Measurements from ENCODE around the gene CTSE. TPM values are rescaled to one million over a fixed set of nuclear protein-coding genes. Genes with fewer than 3 reads are reported as not detected.
"Not testable (repeated sequence)": the region's sequence is repeated elsewhere in the genome, so short reads cannot be mapped to it uniquely, and the experiment has no call there.

Gene CTSE
- total RNA-seq (2014; rRNA removed; shearing (Covaris generic)), result 0.19 TPM in 1 of 2 replicates, not detected in the other
- polyA plus RNA-seq (2015; cell fraction: cytosol; rRNA removed), result 0.18 and 0.32 TPM in 2 replicates
- polyA plus RNA-seq (2015; cell fraction: nucleus; rRNA removed), result not detected in 2 replicates

DNA sequence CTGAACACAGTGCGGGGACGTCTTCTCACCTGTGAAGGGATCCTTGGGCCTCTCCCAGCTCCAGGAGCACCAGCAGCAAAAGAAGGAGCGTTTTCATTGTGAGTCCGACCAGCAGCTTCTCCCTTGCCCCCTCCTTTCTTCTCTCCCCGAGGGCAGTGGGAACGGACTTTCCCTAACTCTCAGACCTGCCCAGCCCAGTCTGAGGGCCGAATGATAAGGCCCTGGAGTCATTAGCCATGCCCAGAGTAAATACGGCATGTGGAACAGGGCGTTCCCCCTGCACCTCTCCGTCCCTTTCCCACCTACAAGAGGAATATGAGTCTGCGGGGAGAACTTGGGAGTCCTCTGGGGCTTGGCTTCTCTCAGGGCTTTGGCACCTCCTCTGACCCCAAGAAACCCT is at the start of gene CTSE:
Gene CTSE (minus strand): TSS at position 201 of the 400 bp plus-strand sequence. CDS start 104 bp downstream, at position 97.
- in situ Hi-C loops (cut with HindIII; ENCODE audit: low pct_unique_long_range_greater_than_20kb, low sequenced_read_pairs), result no loop called here
- DNase-seq (ENCODE audit: low read depth, low spot score), result no peak

DNA sequence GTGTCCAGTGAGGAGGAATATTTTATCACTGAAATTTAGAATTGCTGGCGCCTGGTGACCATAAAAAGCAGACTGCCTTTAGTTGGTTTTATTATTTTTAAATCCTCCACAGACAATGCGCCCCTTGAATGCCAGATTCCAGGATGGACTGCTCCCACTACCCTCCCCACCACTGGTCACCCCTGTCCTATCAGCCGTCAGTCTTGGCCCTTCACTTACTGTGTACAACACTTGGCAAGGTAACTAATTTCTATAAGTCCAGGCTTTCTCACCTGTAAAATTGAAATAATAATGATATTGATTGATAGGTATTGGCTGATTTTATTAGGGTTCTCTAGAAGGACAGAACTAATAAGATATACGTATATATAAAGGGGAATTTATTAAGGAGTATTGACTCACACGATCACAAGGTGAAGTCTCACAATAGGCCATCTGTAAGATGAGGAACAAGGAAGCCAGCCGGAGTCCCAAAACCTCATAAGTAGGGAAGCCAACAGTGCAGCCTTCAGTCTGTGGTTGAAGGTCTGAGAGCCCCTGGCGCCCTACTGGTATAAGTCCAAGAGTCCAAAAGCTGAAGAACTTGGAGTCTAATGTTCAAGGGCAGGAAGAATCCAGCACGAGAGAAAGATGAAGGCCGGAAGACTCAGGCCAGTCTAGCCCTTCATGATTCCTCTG is 47.1 kb upstream of the CTSE start:
- in situ Hi-C loops (cut with HindIII; ENCODE audit: low pct_unique_long_range_greater_than_20kb, low sequenced_read_pairs), result no loop called here

DNA sequence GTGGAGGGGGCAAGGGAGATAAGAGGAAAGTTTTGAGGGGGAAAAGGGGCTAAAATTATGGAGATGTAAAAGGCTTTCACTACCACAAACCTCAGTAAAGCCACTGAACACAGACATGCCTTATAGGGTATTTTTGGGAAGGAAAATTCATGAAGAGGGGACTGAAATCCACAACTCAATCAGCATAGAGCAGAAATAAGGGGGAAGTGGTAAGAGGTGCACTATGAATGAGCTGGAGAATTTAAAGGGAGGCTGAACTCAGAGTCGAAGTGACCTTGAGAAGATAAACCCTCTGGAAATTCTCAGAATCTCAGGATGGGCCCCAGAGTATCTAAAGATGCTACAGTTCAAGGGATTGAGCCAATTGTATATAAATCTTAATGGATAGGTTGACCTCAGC is 44.6 kb upstream of the CTSE start:
- in situ Hi-C loops (cut with HindIII; ENCODE audit: low pct_unique_long_range_greater_than_20kb, low sequenced_read_pairs), result no loop called here
- no peak for DNase-seq (ENCODE audit: low read depth, low spot score)

More for the DNA sequence above, 47.1 kb upstream of the CTSE start:
- DNase-seq (ENCODE audit: low read depth, low spot score), result peak; percentile 48

DNA sequence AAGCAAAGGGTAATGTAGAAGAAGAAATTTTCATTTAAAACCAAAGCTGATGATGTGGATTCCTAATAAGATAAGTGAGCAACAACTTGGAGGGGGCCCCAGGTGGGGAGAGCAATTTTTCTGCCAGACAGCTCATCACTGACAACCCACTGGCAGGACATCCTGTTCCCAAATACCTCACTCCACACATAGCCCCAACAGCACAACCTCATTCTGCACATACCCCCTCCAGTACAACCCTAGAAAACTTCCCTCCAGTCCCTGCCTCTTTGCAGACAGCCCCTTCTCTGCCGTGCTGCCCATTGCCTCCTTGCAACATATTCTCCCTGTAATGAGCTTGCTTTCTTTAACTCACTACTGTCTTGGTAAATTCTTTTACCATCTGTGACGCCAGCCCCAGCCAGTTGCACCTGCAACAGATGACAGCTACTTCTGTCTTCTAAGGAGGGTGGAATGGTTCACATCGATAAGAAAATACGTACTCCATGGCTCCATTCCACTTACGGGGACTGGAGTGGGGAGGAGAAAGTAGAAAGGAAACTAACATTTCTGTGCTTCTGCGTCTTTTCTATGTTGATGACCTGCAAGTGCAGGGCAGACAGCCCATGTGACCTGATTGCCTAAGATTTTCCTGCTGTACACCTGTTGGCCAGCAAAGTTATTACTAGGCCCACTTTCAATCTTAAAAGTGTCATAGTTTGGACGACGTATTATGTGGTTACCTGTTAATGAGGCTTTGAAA is 44.0 kb upstream of the CTSE start:
- no peak for DNase-seq (ENCODE audit: low read depth, low spot score)
- in situ Hi-C loops (cut with HindIII; ENCODE audit: low pct_unique_long_range_greater_than_20kb, low sequenced_read_pairs), result no loop called here

DNA sequence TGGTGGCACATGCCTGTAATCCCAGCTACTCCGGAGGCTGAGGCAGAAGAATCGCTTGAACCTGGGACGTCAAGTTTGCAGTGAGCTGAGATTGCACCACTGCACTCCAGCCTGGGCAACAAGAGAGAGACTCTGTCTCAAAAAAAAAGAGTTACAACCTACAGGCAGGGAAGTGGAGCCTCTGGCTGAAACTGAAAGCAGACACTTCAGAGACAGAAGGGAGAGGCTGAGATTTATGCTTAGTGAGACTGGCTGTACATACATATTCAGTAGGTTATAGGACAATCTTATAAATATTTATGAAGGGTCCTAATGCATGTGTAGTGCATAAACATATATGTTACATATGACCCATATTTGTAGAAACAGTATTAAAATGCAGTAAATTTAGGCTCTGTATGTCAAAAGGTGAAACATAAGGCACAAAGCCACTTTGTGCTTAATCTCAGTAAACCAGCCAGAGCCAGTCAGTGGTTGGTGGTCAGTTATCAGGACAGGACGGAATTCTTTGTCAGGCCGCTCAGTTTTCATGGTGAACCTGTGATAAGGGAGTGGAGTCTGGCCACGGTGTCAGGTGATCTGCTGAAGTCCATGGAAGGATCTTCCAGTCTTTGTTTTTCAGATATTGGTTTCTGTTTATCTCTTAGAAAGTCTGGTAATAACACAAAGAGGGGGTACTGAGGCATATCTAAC is 42.9 kb upstream of the CTSE start:
- in situ Hi-C loops (cut with HindIII; ENCODE audit: low pct_unique_long_range_greater_than_20kb, low sequenced_read_pairs), result no loop called here
- DNase-seq (ENCODE audit: low read depth, low spot score), result no peak

DNA sequence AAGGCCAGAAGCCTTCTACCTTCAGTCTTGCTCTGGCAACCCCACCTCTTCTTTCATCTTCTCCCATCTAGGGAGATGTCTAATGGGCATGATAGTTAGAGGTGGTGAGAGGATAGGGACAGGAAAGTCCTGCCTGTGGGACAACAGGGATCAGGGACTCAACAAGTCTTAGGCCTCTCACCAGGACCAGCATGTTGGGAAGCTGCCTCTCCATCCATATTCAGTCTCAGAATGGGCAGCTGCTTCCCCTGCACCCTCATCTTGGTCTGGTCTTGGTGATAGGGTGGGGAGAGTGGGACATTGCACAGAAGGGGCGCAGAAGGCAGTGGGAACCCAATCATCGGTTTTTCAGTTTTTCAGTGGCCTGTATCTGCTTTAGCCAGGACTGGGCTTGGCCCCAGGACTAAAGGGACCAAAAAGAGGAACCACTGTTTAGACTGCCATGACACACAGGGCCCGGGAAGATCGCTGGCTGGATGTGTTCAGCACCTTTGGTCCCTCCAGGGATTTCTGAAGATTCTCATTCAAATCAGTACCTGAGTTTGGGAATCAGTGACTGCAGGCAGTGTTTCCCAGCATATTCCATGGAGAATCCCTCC is 42.0 kb upstream of the CTSE start:
- in situ Hi-C loops (cut with HindIII; ENCODE audit: low pct_unique_long_range_greater_than_20kb, low sequenced_read_pairs), result no loop called here
- no peak for DNase-seq (ENCODE audit: low read depth, low spot score)

DNA sequence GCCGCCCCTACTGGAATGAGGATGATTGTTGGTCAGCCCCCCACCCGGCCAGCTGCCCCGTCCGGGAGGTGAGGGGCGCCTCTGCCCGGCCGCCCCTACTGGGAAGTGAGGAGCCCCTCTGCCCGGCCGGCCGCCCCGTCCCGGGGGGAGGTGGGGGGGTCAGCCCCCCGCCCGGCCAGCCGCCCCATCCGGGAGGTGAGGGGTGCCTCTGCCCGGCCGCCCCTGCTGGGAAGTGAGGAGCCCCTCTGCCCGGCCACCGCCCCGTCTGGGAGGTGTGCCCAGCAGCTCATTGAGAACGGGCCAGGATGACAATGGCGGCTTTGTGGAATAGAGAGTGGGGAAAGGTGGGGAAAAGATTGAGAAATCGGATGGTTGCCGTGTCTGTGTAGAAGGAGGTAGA is 40.8 kb upstream of the CTSE start:
- DNase-seq (ENCODE audit: low read depth, low spot score); in situ Hi-C loops (cut with HindIII; ENCODE audit: low pct_unique_long_range_greater_than_20kb, low sequenced_read_pairs): not testable (repeated sequence)

DNA sequence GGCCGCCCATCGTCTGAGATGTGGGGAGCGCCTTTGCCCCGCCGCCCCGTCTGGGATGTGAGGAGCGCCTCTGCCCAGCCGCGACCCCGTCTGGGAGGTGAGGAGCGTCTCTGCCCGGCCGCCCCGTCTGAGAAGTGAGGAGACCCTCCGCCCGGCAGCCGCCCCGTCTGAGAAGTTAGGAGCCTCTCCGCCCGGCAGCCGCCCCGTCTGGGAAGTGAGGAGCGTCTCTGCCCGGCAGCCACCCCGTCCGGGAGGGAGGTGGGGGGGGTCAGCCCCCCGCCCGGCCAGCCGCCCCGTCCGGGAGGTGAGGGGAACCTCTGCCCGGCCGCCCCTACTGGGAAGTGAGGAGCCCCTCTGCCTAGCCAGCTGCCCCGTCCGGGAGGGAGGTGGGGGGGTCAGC is 40.3 kb upstream of the CTSE start:
- in situ Hi-C loops (cut with HindIII; ENCODE audit: low pct_unique_long_range_greater_than_20kb, low sequenced_read_pairs), result not testable (repeated sequence)

DNA sequence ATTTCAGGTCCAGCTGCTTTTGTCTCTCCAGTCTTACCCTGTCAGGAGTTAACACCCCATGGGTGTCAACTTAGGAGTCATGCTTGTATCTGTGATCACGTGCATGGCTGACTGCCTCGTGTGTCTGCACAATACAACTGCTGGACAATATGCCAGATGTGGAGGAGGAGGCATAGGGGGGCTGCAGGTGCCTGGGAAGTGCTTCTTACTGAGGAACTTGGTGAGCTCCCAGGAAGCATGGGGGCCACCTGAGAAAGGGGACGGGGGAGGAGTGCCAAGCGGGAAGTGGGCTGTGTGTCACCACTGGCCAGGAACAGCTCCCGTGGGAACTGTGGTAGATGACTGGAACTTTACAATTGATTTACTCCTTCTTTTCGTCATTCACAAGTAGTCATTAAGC is 38.8 kb upstream of the CTSE start:
- in situ Hi-C loops (cut with HindIII; ENCODE audit: low pct_unique_long_range_greater_than_20kb, low sequenced_read_pairs), result no loop called here
- no peak for DNase-seq (ENCODE audit: low read depth, low spot score)

More for the DNA sequence above, 40.3 kb upstream of the CTSE start:
- DNase-seq (ENCODE audit: low read depth, low spot score), result not testable (repeated sequence)

DNA sequence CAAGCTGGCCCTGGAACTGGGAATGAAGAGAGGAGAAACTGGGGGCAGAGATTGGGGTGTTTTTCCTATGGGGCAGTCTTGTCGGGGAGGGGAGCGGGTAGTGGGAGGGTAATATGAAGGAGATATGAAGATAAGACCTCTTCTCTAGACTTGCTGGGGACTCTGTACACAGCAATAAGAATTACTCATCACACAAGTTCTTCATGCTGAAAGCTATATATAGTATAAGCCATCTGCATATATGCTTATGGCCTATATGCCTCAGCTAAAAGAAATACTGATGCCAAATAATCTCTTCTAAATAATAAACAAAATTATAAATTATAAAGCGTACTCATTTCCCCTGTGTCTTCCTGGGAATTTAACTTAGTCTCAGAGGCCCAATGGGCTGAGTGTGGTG is 37.1 kb upstream of the CTSE start:
- DNase-seq (ENCODE audit: low read depth, low spot score), result no peak
- in situ Hi-C loops (cut with HindIII; ENCODE audit: low pct_unique_long_range_greater_than_20kb, low sequenced_read_pairs), result no loop called here

DNA sequence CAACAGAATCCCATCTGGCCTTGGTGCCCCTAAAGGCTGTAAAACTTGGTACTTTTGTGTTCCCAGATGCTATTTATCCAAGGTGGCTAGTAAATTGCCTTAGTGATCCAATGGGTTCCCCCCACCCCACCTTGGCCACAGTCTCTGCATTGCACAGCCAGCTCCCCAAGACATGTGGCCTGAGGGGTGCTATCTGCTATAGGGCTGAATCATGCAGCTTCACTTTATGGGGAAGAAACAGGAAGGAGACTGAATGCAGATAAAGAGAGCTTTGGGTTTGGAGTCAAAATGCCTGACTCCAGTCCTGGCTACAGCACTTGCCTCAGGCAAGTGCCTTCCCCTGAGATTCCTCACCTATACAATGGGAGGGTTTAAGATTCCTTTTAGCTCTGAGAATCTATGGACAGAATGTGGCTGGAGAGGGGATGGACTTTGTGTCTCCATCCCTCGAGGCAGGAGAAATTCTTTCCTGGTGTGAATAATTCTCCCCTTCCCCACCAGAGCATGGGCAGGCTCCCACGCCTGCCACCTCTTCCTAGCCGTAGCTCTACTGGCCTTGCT is 35.7 kb upstream of the CTSE start:
- in situ Hi-C loops (cut with HindIII; ENCODE audit: low pct_unique_long_range_greater_than_20kb, low sequenced_read_pairs), result no loop called here
- no peak for DNase-seq (ENCODE audit: low read depth, low spot score)

DNA sequence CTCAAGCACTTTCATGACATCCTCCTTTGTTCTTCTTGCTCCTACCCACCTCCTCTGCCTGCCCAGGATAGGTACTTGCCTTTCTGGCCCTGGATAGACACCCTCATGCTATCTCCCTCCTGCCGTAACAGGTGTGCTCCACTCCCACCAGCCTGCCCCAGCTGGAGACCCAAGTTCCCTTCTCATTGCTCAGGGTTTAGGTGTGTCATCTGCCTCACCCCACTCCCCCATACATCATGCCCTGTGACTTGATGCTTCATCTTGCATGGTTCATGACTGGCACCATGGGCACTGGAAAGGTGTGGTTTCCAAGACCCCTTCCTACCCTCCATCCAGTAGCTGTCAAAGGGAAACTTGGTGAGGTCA is 35.2 kb upstream of the CTSE start:
- no peak for DNase-seq (ENCODE audit: low read depth, low spot score)
- in situ Hi-C loops (cut with HindIII; ENCODE audit: low pct_unique_long_range_greater_than_20kb, low sequenced_read_pairs), result no loop called here

DNA sequence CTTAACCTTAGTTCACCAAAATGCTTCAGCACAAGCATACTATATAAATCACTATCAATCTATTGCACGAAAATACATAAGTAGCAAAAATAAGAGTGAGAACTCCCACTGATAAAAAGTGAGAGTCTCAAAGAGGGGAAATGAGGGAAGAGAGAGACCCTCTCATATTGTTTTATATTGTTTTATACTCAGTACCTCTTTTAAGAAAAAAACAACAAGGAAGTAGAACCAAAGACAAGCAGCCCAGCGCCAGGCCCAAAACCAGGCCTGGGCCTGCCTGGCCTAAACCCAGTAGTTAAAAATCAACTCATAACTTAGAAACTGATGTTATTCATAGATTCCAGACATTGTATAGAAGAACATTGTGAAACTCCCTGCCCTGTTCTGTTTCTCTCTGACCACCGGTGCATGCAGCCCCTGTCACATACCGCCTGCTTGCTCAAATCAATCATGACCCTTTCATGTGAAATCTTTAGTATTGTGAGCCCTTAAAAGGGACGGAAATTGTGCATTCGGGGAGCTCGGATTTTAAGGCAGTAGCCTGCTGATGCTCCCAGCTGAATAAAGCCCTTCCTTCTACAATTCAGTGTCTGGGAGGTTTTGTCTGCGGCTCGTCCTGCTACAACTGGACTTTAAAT is 34.7 kb upstream of the CTSE start:
- in situ Hi-C loops (cut with HindIII; ENCODE audit: low pct_unique_long_range_greater_than_20kb, low sequenced_read_pairs); DNase-seq (ENCODE audit: low read depth, low spot score): not testable (repeated sequence)

DNA sequence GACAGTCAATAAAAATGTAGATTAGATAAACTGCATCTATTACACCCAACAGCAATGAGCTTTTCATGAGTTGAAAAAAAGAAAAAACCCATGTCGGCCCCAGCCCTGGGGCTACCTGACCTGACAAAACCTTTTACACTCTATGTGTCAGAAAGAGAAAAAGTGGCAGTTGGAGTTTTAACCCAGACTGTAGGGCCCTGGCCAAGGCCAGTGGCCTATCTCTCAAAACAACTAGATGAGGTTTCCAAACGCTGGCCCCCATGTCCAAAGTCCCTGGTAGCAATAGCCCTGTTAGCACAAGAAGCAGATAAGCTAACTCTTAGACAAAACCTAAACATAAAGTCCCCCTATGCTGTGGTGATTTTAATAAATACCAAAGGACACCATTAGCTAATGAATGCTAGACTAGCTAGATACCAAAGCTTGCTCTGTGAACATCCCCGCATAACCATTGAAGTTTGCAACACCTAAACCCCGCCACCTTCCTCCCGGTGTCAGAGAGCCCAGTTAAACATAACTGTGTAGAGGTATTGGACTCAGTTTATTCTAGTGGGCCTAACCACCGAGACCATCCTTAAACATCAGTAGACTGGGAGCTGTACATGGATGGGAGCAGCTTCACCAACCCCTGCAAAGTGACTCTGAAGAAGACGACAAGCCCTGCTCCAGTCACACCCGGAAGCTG is 32.1 kb upstream of the CTSE start:
- DNase-seq (ENCODE audit: low read depth, low spot score); in situ Hi-C loops (cut with HindIII; ENCODE audit: low pct_unique_long_range_greater_than_20kb, low sequenced_read_pairs): not testable (repeated sequence)

DNA sequence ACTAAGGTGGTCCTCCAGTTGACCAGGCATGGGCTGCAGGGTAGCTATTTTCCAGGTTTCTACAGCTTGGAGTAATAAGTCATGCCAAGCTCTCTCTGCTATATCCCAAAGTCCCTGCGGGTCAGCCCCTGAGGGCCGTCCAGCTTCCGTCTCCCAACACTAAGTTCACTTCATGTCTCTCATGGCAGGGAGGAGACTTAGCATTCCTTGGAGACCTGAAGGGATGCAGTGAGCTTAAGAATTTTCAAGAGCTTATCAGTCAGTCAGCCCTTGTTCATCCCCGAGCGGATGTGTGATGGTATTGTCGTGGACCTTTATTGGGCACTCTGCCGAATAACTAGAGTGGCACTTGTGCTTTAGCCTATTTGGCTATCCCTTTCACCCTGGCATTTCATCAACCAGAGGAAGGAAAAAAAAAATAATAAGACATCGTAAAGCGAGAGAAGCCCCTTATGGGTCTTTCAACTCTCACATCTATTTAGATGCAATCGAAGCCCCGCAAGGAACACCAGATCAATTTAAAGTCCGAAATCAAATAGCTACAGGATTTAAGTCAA is 31.5 kb upstream of the CTSE start:
- in situ Hi-C loops (cut with HindIII; ENCODE audit: low pct_unique_long_range_greater_than_20kb, low sequenced_read_pairs); DNase-seq (ENCODE audit: low read depth, low spot score): not testable (repeated sequence)

DNA sequence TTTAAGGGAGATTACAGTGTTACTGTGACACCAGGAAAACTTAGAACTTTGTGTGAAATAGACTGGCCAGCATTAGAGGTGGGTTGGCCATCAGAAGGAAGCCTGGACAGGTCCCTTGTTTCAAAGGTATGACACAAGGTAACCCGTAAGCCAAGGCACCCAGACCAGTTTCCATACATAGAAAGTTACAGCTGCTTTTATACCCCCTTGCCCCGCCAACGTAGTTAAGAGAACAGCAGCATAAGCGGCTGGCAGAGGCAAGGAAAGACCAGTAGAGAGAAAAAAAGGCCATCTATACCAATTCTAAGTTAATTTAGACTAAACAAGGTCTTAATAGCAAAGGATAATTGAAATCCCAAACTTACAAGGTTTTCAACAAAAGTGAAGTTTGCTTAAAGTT is 29.9 kb upstream of the CTSE start:
- in situ Hi-C loops (cut with HindIII; ENCODE audit: low pct_unique_long_range_greater_than_20kb, low sequenced_read_pairs); DNase-seq (ENCODE audit: low read depth, low spot score): not testable (repeated sequence)

Measured in SK-MEL-5 (cell line).